ENCODE data around the gene SHQ1. TPM values are rescaled to one million over a fixed set of nuclear protein-coding genes. Genes with fewer than 3 reads are reported as not detected.

Gene SHQ1
- total RNA-seq, 1 donor, result 19.2 TPM

DNA sequence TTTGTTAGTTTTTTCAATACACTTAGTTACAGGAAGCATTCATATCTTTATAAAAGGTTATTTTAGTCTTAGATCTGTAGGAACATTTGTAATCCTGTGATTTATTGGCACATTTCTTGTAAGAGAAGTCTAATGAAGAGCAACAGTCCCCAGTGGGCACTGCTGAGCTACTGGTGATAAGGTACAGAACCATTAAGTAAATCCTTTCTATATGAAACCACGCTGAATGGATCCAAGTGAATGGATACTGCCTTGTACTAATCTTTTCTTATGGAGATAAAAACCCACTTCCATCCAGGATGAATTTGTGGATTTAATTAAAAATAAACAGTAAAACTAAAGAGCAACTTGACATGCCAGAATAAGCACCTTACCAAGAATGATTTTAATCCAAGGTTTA, 64.0 kb downstream of the SHQ1 start:
- peaks cover 4% of the 10 kb centered on the region for H3K36me3 ChIP-seq (ENCODE audit: insufficient read depth, low read length)
- no peaks in the 10 kb centered on the region for H3K79me2 ChIP-seq (ENCODE audit: insufficient read depth, low read length)
- no peak overlapping the region for H3K4me2 ChIP-seq (ENCODE audit: insufficient read depth, low read length)
- H2AFZ ChIP-seq (ENCODE audit: low read length), result no peak overlapping the region
- H3K27me3 ChIP-seq (ENCODE audit: insufficient read depth, low read length), result no peaks in the 10 kb centered on the region
- H3K9me3 ChIP-seq (ENCODE audit: low read depth, low read length), result no peaks in the 10 kb centered on the region
- H3K4me1 ChIP-seq (ENCODE audit: insufficient read depth, low read length), result no peaks in the 10 kb centered on the region
- no peak for DNase-seq (ENCODE audit: insufficient read length, low spot score, missing footprints)
- H3K4me3 ChIP-seq (ENCODE audit: insufficient read depth, low read length), result no peak overlapping the region
- H4K20me1 ChIP-seq (ENCODE audit: insufficient read depth, low read length), result no peaks in the 10 kb centered on the region
- H3K27ac ChIP-seq (ENCODE audit: low read depth, low read length), result no peak overlapping the region
- TF ChIP-seq CTCF (IDR thresholded peaks at IDR 0.05; ENCODE audit: extremely low read depth, low read depth, low read length), result no peak

DNA sequence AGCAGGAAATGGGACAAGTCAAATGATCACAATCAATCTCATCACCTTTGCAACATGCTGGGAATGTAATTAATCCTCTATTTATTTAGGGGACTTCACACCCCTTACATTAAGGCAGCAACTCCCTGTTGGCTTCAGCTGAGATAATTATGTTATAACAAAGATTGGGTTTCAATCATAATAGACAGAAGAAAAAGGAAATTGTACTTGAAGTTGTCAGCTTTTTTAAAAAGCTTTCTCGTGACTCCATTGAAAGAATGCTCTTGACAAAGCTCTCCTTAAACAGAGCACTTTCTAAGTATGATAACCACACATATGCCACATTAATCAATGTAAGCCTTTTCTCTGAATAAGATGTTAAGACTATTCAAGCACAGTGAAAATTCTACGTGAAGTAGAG, 65.7 kb downstream of the SHQ1 start:
- H3K36me3 ChIP-seq (ENCODE audit: insufficient read depth, low read length), result peaks cover 4% of the 10 kb centered on the region
- no peaks in the 10 kb centered on the region for H4K20me1 ChIP-seq (ENCODE audit: insufficient read depth, low read length)

DNA sequence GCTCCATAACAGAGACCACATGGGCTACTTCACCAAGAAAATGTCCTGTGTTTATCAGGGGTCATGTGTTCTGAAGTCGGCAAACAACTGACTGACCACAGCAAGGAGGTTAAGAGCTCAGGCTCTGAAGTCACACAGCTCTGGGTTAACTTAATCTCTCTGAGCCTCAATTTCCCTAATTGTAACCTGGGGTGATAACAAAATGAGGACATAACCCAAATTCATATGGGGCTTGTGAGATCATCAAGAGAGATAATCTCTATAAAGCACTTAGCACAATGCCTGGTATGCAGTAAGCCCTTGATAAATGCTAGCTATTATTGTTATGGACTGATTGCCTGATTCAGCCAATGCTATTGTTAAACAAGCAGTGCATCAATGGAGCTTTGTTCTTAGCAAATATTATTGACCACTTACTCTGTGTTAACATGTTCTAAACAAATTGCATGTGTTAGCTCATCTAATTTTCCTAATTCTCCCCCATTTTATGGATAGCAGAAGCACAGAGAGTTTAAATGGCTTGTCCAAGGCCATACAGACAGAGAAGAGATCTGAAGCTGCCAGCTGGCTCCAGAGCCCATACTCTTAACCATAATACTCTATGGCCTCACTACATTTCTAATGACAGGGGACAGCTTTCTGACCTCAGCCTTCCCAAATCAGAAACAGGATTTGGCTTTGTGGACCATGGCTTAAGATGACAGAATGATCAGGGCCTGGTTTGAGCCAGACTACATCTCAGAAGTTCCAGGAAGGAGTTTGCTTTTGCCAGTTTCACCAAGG, 78.3 kb downstream of the SHQ1 start:
- no peak for TF ChIP-seq CTCF (IDR thresholded peaks at IDR 0.05; ENCODE audit: extremely low read depth, low read depth, low read length)
- H4K20me1 ChIP-seq (ENCODE audit: insufficient read depth, low read length), result no peaks in the 10 kb centered on the region
- no peak overlapping the region for H2AFZ ChIP-seq (ENCODE audit: low read length)
- no peaks in the 10 kb centered on the region for H3K79me2 ChIP-seq (ENCODE audit: insufficient read depth, low read length)
- no peaks in the 10 kb centered on the region for H3K36me3 ChIP-seq (ENCODE audit: insufficient read depth, low read length)
- H3K4me2 ChIP-seq (ENCODE audit: insufficient read depth, low read length), result no peak overlapping the region
- H3K9me3 ChIP-seq (ENCODE audit: low read depth, low read length), result no peaks in the 10 kb centered on the region
- H3K27ac ChIP-seq (ENCODE audit: low read depth, low read length), result no peak overlapping the region
- no peak overlapping the region for H3K4me3 ChIP-seq (ENCODE audit: insufficient read depth, low read length)
- no peak for DNase-seq (ENCODE audit: insufficient read length, low spot score, missing footprints)
- no peaks in the 10 kb centered on the region for H3K4me1 ChIP-seq (ENCODE audit: insufficient read depth, low read length)
- H3K27me3 ChIP-seq (ENCODE audit: insufficient read depth, low read length), result no peaks in the 10 kb centered on the region

More for the DNA sequence above, 65.7 kb downstream of the SHQ1 start:
- no peak for TF ChIP-seq CTCF (IDR thresholded peaks at IDR 0.05; ENCODE audit: extremely low read depth, low read depth, low read length)
- Histone ChIP-seq H3K4me2 (ENCODE audit: insufficient read depth, low read length) (no peak overlapping the region), H2AFZ (ENCODE audit: low read length) (no peak overlapping the region), H3K4me1 (ENCODE audit: insufficient read depth, low read length) (no peaks in the 10 kb centered on the region), H3K79me2 (ENCODE audit: insufficient read depth, low read length) (no peaks in the 10 kb centered on the region), H3K9me3 (ENCODE audit: low read depth, low read length) (no peaks in the 10 kb centered on the region), H3K27ac (ENCODE audit: low read depth, low read length) (no peak overlapping the region), H3K27me3 (ENCODE audit: insufficient read depth, low read length) (no peaks in the 10 kb centered on the region), H3K4me3 (ENCODE audit: insufficient read depth, low read length) (no peak overlapping the region)
- no peak for DNase-seq (ENCODE audit: insufficient read length, low spot score, missing footprints)

DNA sequence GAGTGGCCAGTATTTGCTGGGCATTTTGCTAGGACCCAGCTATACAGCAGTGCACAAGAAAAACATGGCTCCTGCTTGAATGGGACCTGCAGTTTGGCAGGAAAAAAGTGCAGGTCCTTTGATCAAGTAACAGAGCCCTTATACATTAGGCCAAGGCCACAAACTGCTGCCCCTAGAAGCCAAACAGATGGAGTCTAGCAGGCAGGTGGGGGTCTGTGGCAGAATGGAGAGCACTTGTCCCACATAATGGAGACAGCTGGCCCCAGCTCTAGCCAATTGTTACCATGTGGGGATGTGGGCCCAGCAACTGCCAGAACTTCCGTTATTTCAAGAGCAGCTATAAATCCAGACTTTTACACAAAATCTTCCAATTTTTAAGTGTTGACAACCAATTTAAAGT, 79.3 kb downstream of the SHQ1 start:
- Histone ChIP-seq H3K9me3 (ENCODE audit: low read depth, low read length) (no peaks in the 10 kb centered on the region), H4K20me1 (ENCODE audit: insufficient read depth, low read length) (no peaks in the 10 kb centered on the region), H3K4me2 (ENCODE audit: insufficient read depth, low read length) (no peak overlapping the region), H2AFZ (ENCODE audit: low read length) (no peak overlapping the region), H3K4me3 (ENCODE audit: insufficient read depth, low read length) (no peak overlapping the region), H3K4me1 (ENCODE audit: insufficient read depth, low read length) (no peaks in the 10 kb centered on the region), H3K79me2 (ENCODE audit: insufficient read depth, low read length) (no peaks in the 10 kb centered on the region), H3K27me3 (ENCODE audit: insufficient read depth, low read length) (no peaks in the 10 kb centered on the region), H3K27ac (ENCODE audit: low read depth, low read length) (no peak overlapping the region), H3K36me3 (ENCODE audit: insufficient read depth, low read length) (no peaks in the 10 kb centered on the region)
- no peak for DNase-seq (ENCODE audit: insufficient read length, low spot score, missing footprints)
- TF ChIP-seq CTCF (IDR thresholded peaks at IDR 0.05; ENCODE audit: extremely low read depth, low read depth, low read length), result no peak
